OCI-LY7 (cell line): ENCODE results near the gene MAP4K1.

ENCODE experiments used
- CTCF ChIP-seq: fragments of 200-600 bp; sonication (generic); conservative IDR thresholded peaks from 2 replicates; pipeline ENCODE4 v1.5.1; 2014; ENCODE audit warnings: mild to moderate bottlenecking, antibody characterized with exemption, low read length, moderate library complexity, mixed read lengths
- EZH2phosphoT487 ChIP-seq: fragments of 200-600 bp; sonication (generic); IDR thresholded peaks from 2 replicates; pipeline ENCODE4 v1.6.1; 2018; ENCODE audit warnings: low read depth, borderline replicate concordance, mild to moderate bottlenecking, mixed run types, antibody characterized with exemption, low read length, moderate library complexity, mixed read lengths

- no peak for TF ChIP-seq CTCF
- no peak for TF ChIP-seq EZH2phosphoT487
Observed at GRCh38 chr19:38547421-38547820, 70.3 kb downstream of the MAP4K1 start.
